Osteocyte (in vitro differentiated cells): ENCODE results near the gene PAK5. TPM values are rescaled to one million over a fixed set of nuclear protein-coding genes. Genes with fewer than 3 reads are reported as not detected.

Experiments used
- DNase-seq: peaks from one replicate; pipeline ENCODE4 v3.0.0; 2021; ENCODE audit warnings: mixed read lengths; ENCODE audit not compliant: unreplicated experiment; ENCODE audit errors: extremely low spot score
- H3K27ac Mint-ChIP-seq: one replicate; pipeline ENCODE4 v1.8.0; 2021; ENCODE audit warnings: mild to moderate bottlenecking, mixed read lengths; ENCODE audit not compliant: unreplicated experiment
- H3K27me3 Mint-ChIP-seq: one replicate; pipeline ENCODE4 v1.8.0; 2021; ENCODE audit warnings: mixed read lengths; ENCODE audit not compliant: unreplicated experiment
- H3K36me3 Mint-ChIP-seq: one replicate; pipeline ENCODE4 v1.8.0; 2021; ENCODE audit warnings: mixed read lengths; ENCODE audit not compliant: unreplicated experiment
- H3K4me1 Mint-ChIP-seq: one replicate; pipeline ENCODE4 v1.8.0; 2021; ENCODE audit warnings: mixed read lengths; ENCODE audit not compliant: unreplicated experiment
- H3K4me3 Mint-ChIP-seq: one replicate; pipeline ENCODE4 v1.8.0; 2021; ENCODE audit warnings: mild to moderate bottlenecking, moderate library complexity, mixed read lengths; ENCODE audit not compliant: unreplicated experiment
- H3K9me3 Mint-ChIP-seq: one replicate; pipeline ENCODE4 v1.8.0; 2021; ENCODE audit warnings: mixed read lengths; ENCODE audit not compliant: unreplicated experiment
- CTCF ChIP-seq: fragments of 200-600 bp; sonication (generic); IDR thresholded peaks from 2 replicates; pipeline ENCODE4 v1.5.0; 2021; ENCODE audit warnings: antibody characterized with exemption, mild to moderate bottlenecking, moderate library complexity
- total RNA-seq: library from RNA; stranded (reverse); gene quantifications from 2 replicates; pipeline ENCODE4 v1.2.1, GENCODE V29; 2021

Gene PAK5
- total RNA-seq, 1 donor from 2014 or later, result not detected

- peaks cover 3% of the 10 kb centered on the region for H3K27me3 Mint-ChIP-seq
- no peaks in the 10 kb centered on the region for H3K9me3 Mint-ChIP-seq
- DNase-seq, result no peak
- H3K27ac Mint-ChIP-seq, result no peak overlapping the region
- H3K4me1 Mint-ChIP-seq, result no peaks in the 10 kb centered on the region
- no peaks in the 10 kb centered on the region for H3K36me3 Mint-ChIP-seq
- no peak for TF ChIP-seq CTCF
- no peak overlapping the region for H3K4me3 Mint-ChIP-seq
Observed at GRCh38 chr20:9710685-9711084, 128.2 kb downstream of the PAK5 start.

GRCh38 chr20:9705722-9706476 lies 133.0 kb downstream of the PAK5 start:
- Mint-ChIP-seq H3K4me3 (no peak overlapping the region), H3K4me1 (no peaks in the 10 kb centered on the region), H3K36me3 (no peaks in the 10 kb centered on the region), H3K27me3 (no peaks in the 10 kb centered on the region), H3K27ac (no peak overlapping the region), H3K9me3 (no peaks in the 10 kb centered on the region)
- no peak for DNase-seq
- TF ChIP-seq CTCF, result no peak

GRCh38 chr20:9699181-9699580 lies 139.7 kb downstream of the PAK5 start:
- peaks cover 15% of the 10 kb centered on the region for H3K27me3 Mint-ChIP-seq
- DNase-seq, result no peak
- TF ChIP-seq CTCF, result no peak

GRCh38 chr20:9689041-9689440 lies 149.8 kb downstream of the PAK5 start:
- H3K4me1 Mint-ChIP-seq, result no peaks in the 10 kb centered on the region
- no peak overlapping the region for H3K4me3 Mint-ChIP-seq
- H3K36me3 Mint-ChIP-seq, result no peaks in the 10 kb centered on the region
- H3K27me3 Mint-ChIP-seq, result peaks cover 8% of the 10 kb centered on the region
- no peak for TF ChIP-seq CTCF
- no peaks in the 10 kb centered on the region for H3K9me3 Mint-ChIP-seq
- H3K27ac Mint-ChIP-seq, result no peak overlapping the region
- DNase-seq, result no peak

More at GRCh38 chr20:9699181-9699580, 139.7 kb downstream of the PAK5 start:
- Mint-ChIP-seq H3K4me3 (no peak overlapping the region), H3K9me3 (no peaks in the 10 kb centered on the region), H3K27ac (no peak overlapping the region), H3K36me3 (no peaks in the 10 kb centered on the region), H3K4me1 (no peaks in the 10 kb centered on the region)

- Mint-ChIP-seq H3K27ac (no peak overlapping the region), H3K4me1 (no peaks in the 10 kb centered on the region)
Observed at GRCh38 chr20:9686866-9687265, 152.0 kb downstream of the PAK5 start.

More at GRCh38 chr20:9686866-9687265, 152.0 kb downstream of the PAK5 start:
- H3K9me3 Mint-ChIP-seq, result no peaks in the 10 kb centered on the region
- no peak for TF ChIP-seq CTCF
- peaks cover 6% of the 10 kb centered on the region for H3K27me3 Mint-ChIP-seq
- H3K36me3 Mint-ChIP-seq, result no peaks in the 10 kb centered on the region
- DNase-seq, result no peak
- no peak overlapping the region for H3K4me3 Mint-ChIP-seq
